HG03280 (cell line): ENCODE results near the gene SIRT2.
"Not testable (repeated sequence)": the region's sequence is repeated elsewhere in the genome, so short reads cannot be mapped to it uniquely, and the experiment has no call there.

ENCODE experiments used
- ATAC-seq: cut with Tn5 transposase; IDR thresholded peaks from one replicate; pipeline ENCODE4 v1.9.1; 2021; ENCODE audit warnings: mild to moderate bottlenecking, moderate library complexity; ENCODE audit not compliant: unreplicated experiment

Gene SIRT2

DNA sequence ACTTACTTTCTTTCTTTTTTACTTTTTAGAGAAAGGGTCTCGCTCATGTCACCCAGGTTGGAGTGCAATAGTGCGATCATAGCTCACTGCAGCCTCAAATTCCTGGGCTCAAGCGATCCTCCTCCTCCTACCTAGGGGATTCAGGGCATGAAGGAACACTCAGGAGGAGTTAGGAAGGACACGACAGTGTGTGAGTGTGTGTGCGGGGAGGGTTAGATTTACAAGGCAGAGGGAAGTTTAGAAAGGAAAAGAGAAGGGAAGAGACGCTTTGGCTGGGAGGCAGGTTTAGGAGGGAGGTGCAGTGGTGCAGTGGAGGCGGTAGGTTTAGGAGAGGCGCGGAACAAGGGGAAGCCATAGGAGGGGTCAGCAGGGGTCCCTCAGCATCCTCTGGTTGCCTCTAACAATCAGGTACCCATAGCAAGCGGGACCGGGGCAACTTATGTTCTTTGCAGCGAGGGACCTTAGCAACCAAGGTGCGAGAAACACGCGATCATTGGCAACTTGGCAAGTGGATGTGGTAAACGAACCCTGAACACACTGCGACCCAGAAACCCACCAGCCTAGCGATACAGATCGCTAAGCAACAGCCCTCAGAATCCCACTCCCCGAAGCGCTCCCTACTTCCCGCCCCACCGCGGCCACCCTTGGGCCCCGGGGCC lies 501 bp downstream of the SIRT2 start:
- no peak for ATAC-seq

DNA sequence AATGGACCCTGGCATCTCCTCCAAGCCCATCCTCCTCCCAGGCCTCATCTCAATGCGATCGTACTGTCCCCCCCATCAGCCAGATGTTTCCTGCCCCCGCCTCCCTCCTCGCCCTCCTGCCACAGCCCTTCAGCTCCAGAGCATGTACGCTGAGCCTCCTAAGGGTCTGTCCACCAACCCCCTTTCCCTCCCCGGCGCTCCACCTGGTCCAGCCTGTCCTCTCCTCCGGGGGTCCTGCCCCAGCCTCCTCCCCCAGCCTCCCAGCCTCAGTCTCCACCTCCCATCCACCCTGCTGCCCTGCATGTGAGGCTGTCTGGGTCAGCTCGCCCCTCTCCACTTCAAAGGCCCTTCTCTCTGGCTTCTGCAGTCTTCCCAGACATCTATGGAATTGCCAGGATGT lies 4.5 kb downstream of the SIRT2 start:
- ATAC-seq = no peak

- no peak for ATAC-seq
Measured at GRCh38 chr19:38893341-38893771, 6.1 kb downstream of the SIRT2 start.

DNA sequence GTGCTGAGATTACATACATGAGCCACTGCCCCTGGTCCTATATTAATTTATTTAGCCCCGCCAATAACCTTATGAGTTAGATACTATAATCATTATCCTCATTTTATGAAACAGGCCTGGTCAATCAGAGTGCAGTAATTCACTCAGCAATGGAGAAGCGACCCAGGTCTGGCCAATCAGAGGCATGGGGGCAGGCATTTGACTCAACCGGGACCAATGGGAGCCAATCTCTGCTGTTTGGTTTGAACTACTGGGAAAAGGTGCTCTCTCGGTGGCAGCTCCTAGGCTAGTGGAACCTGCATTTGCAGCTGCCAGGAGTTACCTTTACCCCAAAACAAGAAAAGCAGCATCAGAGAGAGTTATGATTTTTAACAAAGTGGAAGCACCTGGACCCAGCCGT lies 6.6 kb downstream of the SIRT2 start:
- no peak for ATAC-seq

GRCh38 chr19:38891771-38892170 lies 7.6 kb downstream of the SIRT2 start:
- ATAC-seq = no peak

DNA sequence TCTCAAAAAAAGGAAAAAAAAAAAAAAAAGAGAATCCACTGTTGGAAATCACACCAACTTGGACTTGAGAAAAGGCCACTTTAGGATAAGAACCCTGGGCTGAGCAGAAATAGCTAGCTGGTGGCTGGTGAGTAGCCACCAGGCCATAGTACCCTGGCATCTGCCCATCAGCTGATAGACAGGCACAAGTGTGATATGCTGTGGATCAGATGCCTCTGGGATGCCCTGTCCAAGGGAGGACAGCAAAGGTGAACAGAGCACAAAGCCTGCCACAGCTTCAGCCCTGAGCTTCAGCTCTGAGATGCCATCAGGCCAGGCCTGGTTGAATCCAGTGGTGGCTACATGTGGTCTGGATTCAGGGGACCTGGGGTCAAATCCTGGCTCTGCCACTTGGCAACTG lies 8.7 kb downstream of the SIRT2 start:
- no peak for ATAC-seq

- ATAC-seq = no peak
Measured at GRCh38 chr19:38889803-38890202, 9.6 kb downstream of the SIRT2 start.

GRCh38 chr19:38888876-38889275 lies 10.5 kb downstream of the SIRT2 start:
- no peak for ATAC-seq

DNA sequence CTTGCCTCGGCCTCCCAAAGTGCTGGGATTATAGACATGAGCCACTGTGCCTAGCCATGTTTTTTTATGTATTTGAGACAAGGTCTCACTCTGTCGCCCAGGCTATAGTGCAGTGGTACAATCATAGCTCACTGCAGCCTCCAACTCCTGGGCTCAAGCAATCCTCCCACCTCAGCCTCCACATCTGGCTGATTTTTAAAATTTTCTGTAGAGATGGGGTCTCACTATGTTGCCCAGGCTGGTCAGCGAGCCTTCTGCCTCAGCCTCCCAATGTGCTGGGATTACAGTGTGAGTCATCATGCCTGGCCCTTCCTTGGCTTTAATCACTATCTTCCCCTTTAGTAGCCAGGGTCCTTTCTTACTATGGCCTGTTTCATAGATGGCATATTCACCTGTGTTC lies 14.7 kb downstream of the SIRT2 start:
- ATAC-seq = not testable (repeated sequence)

- ATAC-seq = no peak
Measured at GRCh38 chr19:38883286-38883685, 16.1 kb downstream of the SIRT2 start.

- ATAC-seq = no peak
Measured at GRCh38 chr19:38880882-38881609, 18.4 kb downstream of the SIRT2 start.

- no peak for ATAC-seq
Measured at GRCh38 chr19:38880076-38880881, 19.1 kb downstream of the SIRT2 start.

DNA sequence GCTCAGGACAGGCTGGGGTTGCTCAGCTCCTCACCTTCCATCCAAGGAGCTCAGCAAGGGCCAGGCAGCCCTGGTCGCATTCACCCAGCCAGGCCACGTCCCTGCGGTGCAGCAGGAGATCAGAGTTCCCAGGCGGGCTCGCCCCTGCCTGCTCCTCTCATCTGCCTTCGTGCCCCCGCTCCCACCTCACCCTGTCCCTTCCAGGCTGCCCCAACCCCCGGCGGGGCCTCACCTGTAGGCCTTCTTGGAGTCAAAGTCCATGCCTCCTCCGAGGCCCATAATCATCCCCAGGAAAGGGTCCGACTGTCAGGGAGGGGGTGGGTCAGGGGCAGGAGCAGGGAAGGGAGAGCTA lies 20.0 kb downstream of the SIRT2 start:
- no peak for ATAC-seq

DNA sequence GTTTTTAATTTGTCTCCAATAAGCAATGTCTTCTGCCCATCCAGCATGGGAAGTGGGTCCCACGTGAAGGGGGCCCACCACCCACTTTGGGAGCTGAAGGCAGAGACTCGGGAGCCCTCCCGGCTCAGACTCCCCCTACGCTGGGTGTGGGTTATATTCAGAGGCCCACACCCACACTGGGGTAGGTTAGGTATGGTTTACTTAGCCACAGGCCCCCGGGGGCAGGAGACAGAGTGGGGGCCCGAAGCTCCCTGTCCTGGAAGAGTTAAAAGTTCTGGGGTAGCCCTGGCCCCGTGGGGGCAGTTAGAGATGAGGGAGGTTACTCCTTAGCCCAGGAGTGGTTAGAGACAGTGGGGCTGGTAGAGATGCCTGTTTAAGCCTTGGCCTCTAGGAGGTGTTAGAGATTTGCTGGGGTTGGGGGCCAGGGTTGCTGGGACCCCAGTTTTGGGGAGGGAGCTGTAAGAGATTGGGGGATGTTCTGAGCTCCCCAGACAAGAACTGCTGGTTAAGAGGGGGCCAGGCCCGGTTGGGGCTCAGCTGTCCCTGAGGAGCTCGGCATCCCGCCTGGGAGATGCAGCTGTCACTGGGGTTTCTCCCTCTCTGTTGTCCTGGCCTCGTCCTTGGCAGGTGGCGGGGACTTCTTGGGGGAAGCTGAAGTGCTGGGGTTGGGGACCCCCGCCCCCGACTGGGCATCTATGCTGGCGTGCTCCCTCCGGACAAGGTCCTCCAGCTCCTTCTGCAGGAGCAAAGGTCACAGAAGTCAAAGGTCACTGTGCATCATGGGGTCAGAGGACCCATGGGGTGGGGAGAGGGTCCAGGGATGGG lies 20.6 kb downstream of the SIRT2 start:
- no peak for ATAC-seq

- ATAC-seq = no peak
Measured at GRCh38 chr19:38877781-38878574, 21.4 kb downstream of the SIRT2 start, which contains the start of gene RINL. TSS of gene RINL (minus strand) at chr19:38878275. CDS start at chr19:38876742, 1,533 bp downstream.

- ATAC-seq = no peak
Measured at GRCh38 chr19:38875656-38876395, 23.6 kb downstream of the SIRT2 start.

DNA sequence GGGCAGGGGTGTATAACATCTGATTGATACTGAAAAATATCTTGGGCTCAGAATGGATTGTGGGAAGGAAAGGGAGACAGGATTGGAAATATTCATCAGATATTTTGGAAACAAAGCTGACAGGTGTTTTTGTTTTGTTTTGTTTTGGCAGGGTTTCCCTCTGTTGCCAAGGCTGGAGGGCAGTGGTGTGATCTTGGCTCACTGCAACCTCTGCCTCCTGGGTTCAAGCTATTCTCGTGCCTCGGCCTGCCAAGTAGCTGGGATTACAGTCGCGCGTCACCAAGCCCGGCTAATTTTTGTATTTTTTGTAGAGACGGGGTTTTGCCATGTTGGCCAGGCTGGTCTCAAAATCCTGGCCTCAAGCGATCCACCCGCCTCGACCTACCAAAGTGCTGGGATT lies 26.0 kb downstream of the SIRT2 start:
- not testable (repeated sequence) for ATAC-seq

GRCh38 chr19:38870612-38871011 lies 28.8 kb downstream of the SIRT2 start:
- ATAC-seq = no peak

- peak; percentile 71 for ATAC-seq
Measured at GRCh38 chr19:38869836-38870607, 29.4 kb downstream of the SIRT2 start.
